Subcutaneous abdominal adipose tissue (tissue), 5 donors: Measurements from ENCODE around the gene SMARCD1.

ENCODE experiments used
- H3K27ac ChIP-seq: one replicate; pipeline ENCODE4 v1.7.0; 2013; ENCODE audit warnings: low read depth, mild to moderate bottlenecking, inconsistent platforms, low read length, moderate library complexity
- H3K27me3 ChIP-seq, 5 donors: one replicate each; pipeline ENCODE4 v1.7.0; 2013; ENCODE audit warnings: low read length in 5 of 5, inconsistent platforms in 1 of 5; ENCODE audit not compliant: control insufficient read depth in 5 of 5, insufficient read depth in 4 of 5
- H3K36me3 ChIP-seq, 5 donors: one replicate each; pipeline ENCODE4 v1.7.0; 2013; ENCODE audit warnings: low read length in 5 of 5; ENCODE audit not compliant: control insufficient read depth in 5 of 5, insufficient read depth in 5 of 5
- H3K4me1 ChIP-seq, 5 donors: one replicate each; pipeline ENCODE4 v1.7.0; 2013; ENCODE audit warnings: low read length in 5 of 5, mild to moderate bottlenecking in 3 of 5, moderate library complexity in 1 of 5; ENCODE audit not compliant: control insufficient read depth in 5 of 5, insufficient read depth in 5 of 5
- H3K4me3 ChIP-seq, 5 donors: one replicate each; pipeline ENCODE4 v1.7.0; 2013; ENCODE audit warnings: low read length in 5 of 5, low read depth in 1 of 5
- H3K9ac ChIP-seq, 5 donors: one replicate each; pipeline ENCODE4 v1.7.0; 2013; ENCODE audit warnings: low read length in 5 of 5, mild to moderate bottlenecking in 4 of 5, moderate library complexity in 3 of 5
- H3K9me3 ChIP-seq, 5 donors: one replicate each; pipeline ENCODE4 v1.7.0; 2013; ENCODE audit warnings: low read length in 5 of 5; ENCODE audit not compliant: control insufficient read depth in 5 of 5
- donor health status: healthy.
- donor health status: healthy.
- donor health status: healthy.
- donor health status: healthy.
- donor health status: healthy.

The SMARCD1 gene

GRCh38 chr12:50107416-50108268 is 22.5 kb downstream of the SMARCD1 start:
- peak overlapping the region in 3 of 5 donors; percentile 21 to 86 (median 79) for H3K9ac ChIP-seq
- no peaks in the 10 kb centered on the region for H3K9me3 ChIP-seq
- peaks cover 0 to 2% (median 0%) of the 10 kb centered on the region in 5 donors for H3K27me3 ChIP-seq
- peak overlapping the region; percentile 86 for H3K27ac ChIP-seq
- H3K4me1 ChIP-seq = peaks cover 25 to 89% (median 84%) of the 10 kb centered on the region in 5 donors
- H3K4me3 ChIP-seq = peak overlapping the region; percentile 64 to 97 (median 77)
- H3K36me3 ChIP-seq = peaks cover 0 to 31% (median 18%) of the 10 kb centered on the region in 5 donors

- Histone ChIP-seq H3K27ac (peak overlapping the region; percentile 86), H3K4me1 (peaks cover 21 to 84% (median 81%) of the 10 kb centered on the region in 5 donors), H3K9ac (peak overlapping the region in 3 of 5 donors; percentile 2 to 69 (median 10)), H3K9me3 (no peaks in the 10 kb centered on the region), H3K36me3 (peaks cover 0 to 31% (median 18%) of the 10 kb centered on the region in 5 donors), H3K4me3 (peak overlapping the region in 1 of 5 donors; percentile 15), H3K27me3 (peaks cover 0 to 2% (median 0%) of the 10 kb centered on the region in 5 donors)
These were observed 24.2 kb downstream of the SMARCD1 start for GRCh38 chr12:50109319-50109718.

GRCh38 chr12:50110127-50110761 is 25.1 kb downstream of the SMARCD1 start:
- H3K9ac ChIP-seq = peak overlapping the region; percentile 0 to 79 (median 60)
- peaks cover 19 to 81% (median 80%) of the 10 kb centered on the region in 5 donors for H3K4me1 ChIP-seq
- H3K4me3 ChIP-seq = peak overlapping the region in 4 of 5 donors; percentile 2 to 81 (median 38)

GRCh38 chr12:50110762-50111351 is 25.7 kb downstream of the SMARCD1 start:
- peaks cover 0 to 33% (median 23%) of the 10 kb centered on the region in 5 donors for H3K36me3 ChIP-seq
- H3K27ac ChIP-seq = peak overlapping the region; percentile 86
- H3K9me3 ChIP-seq = no peaks in the 10 kb centered on the region
- H3K4me3 ChIP-seq = peak overlapping the region; percentile 14 to 81 (median 32)
- peak overlapping the region; percentile 0 to 79 (median 60) for H3K9ac ChIP-seq
- no peaks in the 10 kb centered on the region for H3K27me3 ChIP-seq
- peaks cover 19 to 76% (median 73%) of the 10 kb centered on the region in 5 donors for H3K4me1 ChIP-seq

More at GRCh38 chr12:50110127-50110761, 25.1 kb downstream of the SMARCD1 start:
- Histone ChIP-seq H3K9me3 (no peaks in the 10 kb centered on the region), H3K36me3 (peaks cover 0 to 31% (median 18%) of the 10 kb centered on the region in 5 donors), H3K27ac (peak overlapping the region; percentile 86), H3K27me3 (no peaks in the 10 kb centered on the region)

GRCh38 chr12:50111395-50111692 is 26.2 kb downstream of the SMARCD1 start:
- Histone ChIP-seq H3K36me3 (peaks cover 0 to 29% (median 25%) of the 10 kb centered on the region in 5 donors), H3K27ac (peak overlapping the region; percentile 86), H3K4me1 (peaks cover 19 to 75% (median 70%) of the 10 kb centered on the region in 5 donors), H3K27me3 (no peaks in the 10 kb centered on the region), H3K4me3 (peak overlapping the region in 4 of 5 donors; percentile 14 to 81 (median 24)), H3K9me3 (no peaks in the 10 kb centered on the region), H3K9ac (peak overlapping the region in 2 of 5 donors; percentile 26 to 69)

GRCh38 chr12:50111693-50112455 is 26.7 kb downstream of the SMARCD1 start, which contains the start of gene COX14:
Gene COX14 (plus strand): TSS chr12:50112236. CDS start chr12:50120044, 7,808 bp downstream.
- H3K9me3 ChIP-seq = no peaks in the 10 kb centered on the region
- peak within 1 kb of the TSS; percentile 92 for H3K27ac ChIP-seq
- peaks cover 19 to 75% (median 66%) of the 10 kb centered on the region in 5 donors for H3K4me1 ChIP-seq
- H3K36me3 ChIP-seq = peaks cover 0 to 29% (median 26%) of the 10 kb centered on the region in 5 donors
- H3K27me3 ChIP-seq = no peaks in the 10 kb centered on the region
- peak within 1 kb of the TSS; percentile 57 to 100 (median 75) for H3K9ac ChIP-seq
- H3K4me3 ChIP-seq = peak within 1 kb of the TSS; percentile 81 to 100 (median 95)

- peak overlapping the region; percentile 92 for H3K27ac ChIP-seq
- H3K27me3 ChIP-seq = no peaks in the 10 kb centered on the region
- H3K4me3 ChIP-seq = peak overlapping the region; percentile 81 to 100 (median 95)
- H3K9me3 ChIP-seq = no peaks in the 10 kb centered on the region
- H3K9ac ChIP-seq = peak overlapping the region; percentile 57 to 100 (median 75)
- H3K36me3 ChIP-seq = peaks cover 0 to 25% (median 18%) of the 10 kb centered on the region in 5 donors
- H3K4me1 ChIP-seq = peaks cover 19 to 71% (median 58%) of the 10 kb centered on the region in 5 donors
These were observed 27.5 kb downstream of the SMARCD1 start for GRCh38 chr12:50112456-50113218.

GRCh38 chr12:50117057-50117622 is 32.0 kb downstream of the SMARCD1 start:
- Histone ChIP-seq H3K4me1 (peaks cover 0 to 33% (median 22%) of the 10 kb centered on the region in 5 donors), H3K27ac (peak overlapping the region; percentile 37), H3K27me3 (no peaks in the 10 kb centered on the region), H3K4me3 (no peak overlapping the region), H3K9ac (peak overlapping the region in 1 of 5 donors; percentile 37), H3K9me3 (no peaks in the 10 kb centered on the region), H3K36me3 (peaks cover 4 to 40% (median 39%) of the 10 kb centered on the region in 5 donors)
